ENCODE measurements around the gene FYCO1. TPM values are rescaled to one million over a fixed set of nuclear protein-coding genes. Genes with fewer than 3 reads are reported as not detected.

FYCO1 gene
- total and polyA plus RNA-seq, 10 of the 15 experiments (the other 5 are each of a cell fraction or from before 2014, with no cell fraction given), result 1.5 to 8.4 (median 6.5) TPM

DNA sequence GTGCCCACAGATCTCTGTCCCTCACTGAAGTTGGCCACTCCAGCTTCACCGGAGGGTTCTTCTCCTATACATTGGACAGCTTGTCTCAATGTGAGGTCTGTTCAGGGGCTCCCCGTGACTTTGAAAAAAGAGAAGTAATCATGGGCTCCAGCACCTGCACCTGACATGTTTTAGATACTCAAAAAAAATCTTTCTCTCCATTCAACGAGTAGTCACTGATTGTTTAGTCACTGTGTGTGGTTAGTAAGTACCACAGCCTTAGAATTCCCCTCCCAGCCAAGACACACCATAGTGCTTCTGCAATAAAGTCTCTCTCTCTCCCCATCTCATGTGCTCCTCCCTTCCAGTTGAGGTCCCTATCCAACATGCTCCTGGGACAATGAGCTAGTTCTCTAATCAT lies 90.7 kb downstream of the FYCO1 start (continued):
- TF ChIP-seq GATAD2B (conservative IDR thresholded peaks at IDR 0.05; ENCODE audit: low read depth) (peak; percentile 40; the same call in 1 of the 2 replicates), TCF12 (IDR thresholded peaks at IDR 0.05; ENCODE audit: low read depth, low read length) (peak; percentile 62; the same call in 1 of the 2 replicates), BCL11A (IDR thresholded peaks at IDR 0.05; ENCODE audit: low read depth, low read length) (peak; percentile 70; the same call in 1 of the 2 replicates), SIX5 (IDR thresholded peaks at IDR 0.05; ENCODE audit: low read depth, low read length, severe bottlenecking) (peak; percentile 9), IKZF2 (IDR thresholded peaks at IDR 0.05) (peak; percentile 60 to 74; a peak in 3 of 4 replicates), RELA (IDR thresholded peaks at IDR 0.05; ENCODE audit: borderline replicate concordance, partially characterized antibody) (peak; percentile 66), MYC (IDR thresholded peaks at IDR 0.05; ENCODE audit: insufficient read depth, insufficient read length, insufficient replicate concordance, low read length, severe bottlenecking) (no peak), MTA3 (IDR thresholded peaks at IDR 0.05; ENCODE audit: borderline replicate concordance, low read length) (peak; percentile 86; the same call in 1 of the 2 replicates)

DNA sequence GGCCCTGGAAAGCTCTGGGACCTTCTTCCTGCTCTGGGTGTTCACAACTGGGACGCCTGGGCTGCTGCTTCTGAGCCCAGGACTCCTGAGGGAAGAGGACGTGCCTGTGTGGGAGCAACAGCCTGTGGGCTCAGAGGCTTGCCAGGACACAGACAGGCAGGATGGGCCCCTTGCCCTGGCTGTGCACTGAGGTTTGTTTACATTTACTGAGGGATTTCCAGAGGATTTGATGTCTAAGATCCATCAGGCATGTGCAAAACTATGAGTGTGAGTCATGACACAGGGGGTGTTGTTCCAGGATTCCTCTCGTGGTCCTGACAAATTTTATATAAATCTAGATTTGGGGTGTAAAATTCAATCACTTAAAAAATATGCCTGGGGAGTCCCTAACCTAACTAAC lies 98.7 kb downstream of the FYCO1 start:
- no peak for FAIRE-seq
- no peaks in the 10 kb centered on the region for H3K79me2 ChIP-seq (ENCODE audit: control insufficient read depth, insufficient read depth, low read length)
- no peak overlapping the region for H3K27ac ChIP-seq (ENCODE audit: control insufficient read depth, insufficient read depth)
- H3K27me3 ChIP-seq (replicated peaks in 1 of 2; ENCODE audit: control insufficient read depth in 2 of 2, insufficient read depth in 2 of 2, low read length in 1 of 2), result peaks cover 0 to 6% of the 10 kb centered on the region in 2 experiments; a peak in 2 of 4 replicates
- POLR2A ChIA-PET, result interaction anchor here (0.6 kb wide), 1 partner anchor 205 kb away, joined by 3 read pairs; no protein-coding TSS in a partner anchor
- DNase-seq (ENCODE audit: low read depth, low spot score), result no peak
- no peak overlapping the region for H3K4me2 ChIP-seq (ENCODE audit: control insufficient read depth, insufficient read depth)
- 0% methylated on average over 3 of the region's 3 CpGs for WGBS (ENCODE audit: insufficient coverage, insufficient replicate concordance, low lambda C conversion rate, missing lambda C conversion rate)
- H3K4me1 ChIP-seq (ENCODE audit: control insufficient read depth, insufficient read depth, low read length), result peaks cover 6% of the 10 kb centered on the region
- H4K20me1 ChIP-seq (ENCODE audit: control insufficient read depth, insufficient read depth), result no peaks in the 10 kb centered on the region
- no TSS peak for BruUV-seq (replicated peaks)
- SMC1A ChIA-PET (ENCODE audit: uncharacterized antibody, unreplicated experiment), result interaction anchor here (1.2 kb wide), 1 partner anchor 36 kb away, joined by 3 read pairs; no protein-coding TSS in a partner anchor
- CTCF ChIA-PET, result interaction anchor here (1.2 kb wide), 1 partner anchor 33 kb away, joined by 3 read pairs; no protein-coding TSS in a partner anchor
- no peak overlapping the region; the same call in 1 of the 2 replicates for H3K9ac ChIP-seq (ENCODE audit: control insufficient read depth, insufficient read depth, low read length)
- TF ChIP-seq NRF1 (conservative IDR thresholded peaks at IDR 0.05; ENCODE audit: low read depth, low read length) (no peak), NR2C1 (IDR thresholded peaks at IDR 0.05) (no peak), SREBF2 (IDR thresholded peaks at IDR 0.05; ENCODE audit: low read length) (no peak), POLR2A (IDR thresholded peaks at IDR 0.05; ENCODE audit: low read depth, low read length) (peak; percentile 11; the same call in 1 of the 2 replicates), MTA3 (IDR thresholded peaks at IDR 0.05; ENCODE audit: borderline replicate concordance, low read length) (no peak), IKZF1 (conservative IDR thresholded peaks at IDR 0.05) (no peak)
- TF ChIP-seq, protein P1, sequence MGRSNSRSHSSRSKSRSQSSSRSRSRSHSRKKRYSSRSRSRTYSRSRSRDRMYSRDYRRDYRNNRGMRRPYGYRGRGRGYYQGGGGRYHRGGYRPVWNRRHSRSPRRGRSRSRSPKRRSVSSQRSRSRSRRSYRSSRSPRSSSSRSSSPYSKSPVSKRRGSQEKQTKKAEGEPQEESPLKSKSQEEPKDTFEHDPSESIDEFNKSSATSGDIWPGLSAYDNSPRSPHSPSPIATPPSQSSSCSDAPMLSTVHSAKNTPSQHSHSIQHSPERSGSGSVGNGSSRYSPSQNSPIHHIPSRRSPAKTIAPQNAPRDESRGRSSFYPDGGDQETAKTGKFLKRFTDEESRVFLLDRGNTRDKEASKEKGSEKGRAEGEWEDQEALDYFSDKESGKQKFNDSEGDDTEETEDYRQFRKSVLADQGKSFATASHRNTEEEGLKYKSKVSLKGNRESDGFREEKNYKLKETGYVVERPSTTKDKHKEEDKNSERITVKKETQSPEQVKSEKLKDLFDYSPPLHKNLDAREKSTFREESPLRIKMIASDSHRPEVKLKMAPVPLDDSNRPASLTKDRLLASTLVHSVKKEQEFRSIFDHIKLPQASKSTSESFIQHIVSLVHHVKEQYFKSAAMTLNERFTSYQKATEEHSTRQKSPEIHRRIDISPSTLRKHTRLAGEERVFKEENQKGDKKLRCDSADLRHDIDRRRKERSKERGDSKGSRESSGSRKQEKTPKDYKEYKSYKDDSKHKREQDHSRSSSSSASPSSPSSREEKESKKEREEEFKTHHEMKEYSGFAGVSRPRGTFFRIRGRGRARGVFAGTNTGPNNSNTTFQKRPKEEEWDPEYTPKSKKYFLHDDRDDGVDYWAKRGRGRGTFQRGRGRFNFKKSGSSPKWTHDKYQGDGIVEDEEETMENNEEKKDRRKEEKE (IDR thresholded peaks at IDR 0.05), result no peak
- TF ChIP-seq, protein P2, sequence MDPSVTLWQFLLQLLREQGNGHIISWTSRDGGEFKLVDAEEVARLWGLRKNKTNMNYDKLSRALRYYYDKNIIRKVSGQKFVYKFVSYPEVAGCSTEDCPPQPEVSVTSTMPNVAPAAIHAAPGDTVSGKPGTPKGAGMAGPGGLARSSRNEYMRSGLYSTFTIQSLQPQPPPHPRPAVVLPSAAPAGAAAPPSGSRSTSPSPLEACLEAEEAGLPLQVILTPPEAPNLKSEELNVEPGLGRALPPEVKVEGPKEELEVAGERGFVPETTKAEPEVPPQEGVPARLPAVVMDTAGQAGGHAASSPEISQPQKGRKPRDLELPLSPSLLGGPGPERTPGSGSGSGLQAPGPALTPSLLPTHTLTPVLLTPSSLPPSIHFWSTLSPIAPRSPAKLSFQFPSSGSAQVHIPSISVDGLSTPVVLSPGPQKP (IDR thresholded peaks at IDR 0.05; ENCODE audit: low read depth, low read length), result no peak
- intact Hi-C loops (cut with micrococcal nuclease; ENCODE audit: unreplicated experiment) (no loop called here), in situ Hi-C loops (cut with MboI) (no loop called here)
- H3K36me3 ChIP-seq (ENCODE audit: control insufficient read depth in 2 of 2, insufficient read depth in 2 of 2, low read length in 1 of 2), result no peaks in the 10 kb centered on the region; a peak in 1 of 4 replicates
- H2AFZ ChIP-seq (ENCODE audit: control insufficient read depth, low read depth, low read length), result no peak overlapping the region
- no peak overlapping the region for H3K4me3 ChIP-seq
- no peak for ATAC-seq
- peaks cover 5% of the 10 kb centered on the region; the same call in 2 of the 3 replicates for H3K9me3 ChIP-seq (replicated peaks; ENCODE audit: control insufficient read depth, insufficient read depth, low read length)
- RAD21 ChIA-PET (ENCODE audit: unreplicated experiment), result interaction anchor here (0.9 kb wide), 1 partner anchor 182 kb away, joined by 3 read pairs; no protein-coding TSS in a partner anchor

Data from GM12878 (cell line).